LNCaP clone FGC (cell line): ENCODE results near the gene FIBIN.
"Not testable (repeated sequence)": the region's sequence is repeated elsewhere in the genome, so short reads cannot be mapped to it uniquely, and the experiment has no call there.

Source experiments
- DNase-seq: peaks from one replicate; pipeline ENCODE4 v3.0.0-alpha.2; 2011; ENCODE audit warnings: low read depth
- H3K4me3 ChIP-seq: 2 replicates; pipeline ENCODE4 v1.5.1; 2011; ENCODE audit warnings: mild to moderate bottlenecking, low read depth, low read length, control low read depth
- CTCF ChIP-seq: IDR thresholded peaks from 2 replicates; pipeline ENCODE4 v1.5.1; 2012; ENCODE audit warnings: mild to moderate bottlenecking; ENCODE audit not compliant: control insufficient read depth, insufficient read depth; ENCODE audit errors: extremely low read depth

Gene FIBIN

GRCh38 chr11:26995701-26996460 lies 2.0 kb downstream of the FIBIN start:
- no peak for DNase-seq
- no peak overlapping the region for H3K4me3 ChIP-seq
- TF ChIP-seq CTCF = no peak

DNA sequence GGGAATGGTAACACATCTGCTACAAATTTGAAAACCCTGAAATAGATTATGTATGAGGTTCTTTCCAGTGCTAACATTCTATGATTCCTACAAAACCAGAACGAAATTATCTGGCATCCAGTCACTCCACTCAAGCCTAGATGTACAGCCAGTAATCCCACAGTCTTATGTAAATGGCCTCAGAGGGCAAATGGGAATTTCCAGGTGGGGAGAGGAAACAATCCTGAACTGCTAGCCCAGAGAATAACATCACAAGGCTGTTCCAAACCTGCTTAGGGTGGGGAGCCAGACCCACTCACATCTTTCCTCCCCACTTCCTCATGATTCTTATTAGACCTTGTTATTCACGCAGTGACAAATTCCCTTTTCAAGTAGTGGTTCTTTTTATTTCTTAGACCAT lies 3.5 kb downstream of the FIBIN start:
- TF ChIP-seq CTCF = no peak
- no peak overlapping the region for H3K4me3 ChIP-seq
- no peak for DNase-seq

- DNase-seq = not testable (repeated sequence)
Observed at GRCh38 chr11:27001136-27001730, 7.3 kb downstream of the FIBIN start.

DNA sequence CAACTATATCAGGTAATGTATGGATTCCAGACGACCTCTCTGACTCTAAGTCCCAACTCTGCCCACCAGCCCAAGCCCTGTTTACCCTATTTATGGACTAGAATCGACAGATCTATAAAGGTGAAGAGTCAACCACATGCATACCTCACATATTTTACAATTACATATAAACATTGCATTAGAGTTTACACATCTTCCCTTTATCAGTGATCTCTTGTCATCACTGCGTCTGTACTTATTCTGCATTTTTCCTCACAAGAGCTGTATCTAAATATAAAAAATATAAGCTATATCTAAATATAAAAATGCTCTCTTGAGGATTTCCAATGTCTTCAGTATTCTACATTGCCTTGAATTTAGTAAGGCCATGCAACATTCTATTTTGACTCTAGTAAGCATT lies 8.5 kb downstream of the FIBIN start:
- TF ChIP-seq CTCF = no peak
- DNase-seq = no peak
- H3K4me3 ChIP-seq = no peak overlapping the region

More at GRCh38 chr11:27001136-27001730, 7.3 kb downstream of the FIBIN start:
- H3K4me3 ChIP-seq = not testable (repeated sequence)

GRCh38 chr11:27002838-27003237 lies 8.9 kb downstream of the FIBIN start:
- no peak for DNase-seq
- TF ChIP-seq CTCF = no peak

GRCh38 chr11:27004103-27004502 lies 10.2 kb downstream of the FIBIN start:
- no peak overlapping the region for H3K4me3 ChIP-seq
- TF ChIP-seq CTCF = no peak
- no peak for DNase-seq

More at GRCh38 chr11:27002838-27003237, 8.9 kb downstream of the FIBIN start:
- H3K4me3 ChIP-seq = no peak overlapping the region

GRCh38 chr11:27008811-27009535 lies 15.1 kb downstream of the FIBIN start:
- no peak for DNase-seq
- H3K4me3 ChIP-seq = no peak overlapping the region
- no peak for TF ChIP-seq CTCF
